GM21786 (cell line): ENCODE measurements around the gene ZKSCAN8.

Experiments used
- ATAC-seq: cut with Tn5 transposase; IDR thresholded peaks from one replicate; pipeline ENCODE4 v1.9.1; 2021; ENCODE audit not compliant: unreplicated experiment

The ZKSCAN8 gene

GRCh38 chr6:28139860-28140543, 1.7 kb upstream of the ZKSCAN8 start:
- ATAC-seq, result no peak

- no peak for ATAC-seq
Measured at GRCh38 chr6:28140616-28141015, 1.1 kb upstream of the ZKSCAN8 start.

DNA sequence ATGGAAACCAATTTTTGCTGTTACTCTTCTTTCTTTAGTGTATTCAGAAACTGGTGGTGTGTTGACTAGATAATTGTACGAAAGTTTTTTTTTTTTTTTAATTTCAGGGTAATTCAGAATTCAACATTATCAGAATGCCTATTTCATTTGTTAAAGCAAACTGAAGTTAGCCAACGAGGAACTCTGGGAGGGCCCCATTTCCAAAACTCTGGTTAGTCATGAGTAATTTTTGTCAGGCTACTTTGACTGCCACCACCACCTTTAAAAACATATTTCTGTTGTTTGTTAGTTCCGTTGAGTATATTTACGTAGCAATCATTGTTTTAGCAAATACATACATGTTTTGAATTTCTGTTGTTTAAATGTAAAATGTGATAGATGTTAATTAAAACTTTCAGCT, 763 bp downstream of the ZKSCAN8 start:
- no peak for ATAC-seq

DNA sequence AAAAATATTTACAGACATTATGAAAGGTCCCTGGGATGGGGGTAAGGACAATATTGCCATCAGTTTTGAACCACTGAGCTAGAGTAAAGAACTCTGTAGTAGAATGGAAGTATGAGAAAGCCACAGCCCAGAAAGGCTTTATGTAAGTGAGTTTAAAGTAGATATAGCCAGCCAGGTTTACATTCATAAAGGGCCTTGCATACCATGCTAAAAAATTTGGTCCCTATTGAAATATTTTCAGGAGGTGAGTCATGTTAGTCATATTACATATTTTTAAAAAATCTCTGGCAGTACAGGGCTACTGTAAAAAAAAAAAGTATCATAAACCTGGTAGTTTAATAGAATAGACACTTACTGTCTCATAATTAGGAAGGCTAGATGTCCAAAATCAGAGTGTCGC, 3.5 kb downstream of the ZKSCAN8 start:
- ATAC-seq, result no peak

DNA sequence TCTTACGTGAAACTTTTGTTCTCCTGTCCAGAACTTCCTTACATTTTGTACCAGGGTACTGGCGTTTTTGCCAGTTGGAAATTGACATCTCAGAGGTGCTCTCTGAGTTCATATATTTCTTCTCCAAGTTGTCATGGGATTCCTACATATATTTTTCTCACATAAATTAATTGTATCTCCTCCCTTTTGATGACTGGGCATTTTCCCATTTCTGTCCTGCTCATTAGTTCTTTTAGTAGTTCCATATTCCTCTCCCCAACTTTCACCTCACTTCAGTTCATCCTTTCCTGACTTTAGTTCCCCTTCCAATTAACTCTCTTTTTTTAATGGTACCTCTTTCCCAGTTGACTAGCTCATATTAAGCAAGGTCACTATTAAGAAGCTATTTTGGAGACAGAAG, 10.8 kb downstream of the ZKSCAN8 start:
- no peak for ATAC-seq

DNA sequence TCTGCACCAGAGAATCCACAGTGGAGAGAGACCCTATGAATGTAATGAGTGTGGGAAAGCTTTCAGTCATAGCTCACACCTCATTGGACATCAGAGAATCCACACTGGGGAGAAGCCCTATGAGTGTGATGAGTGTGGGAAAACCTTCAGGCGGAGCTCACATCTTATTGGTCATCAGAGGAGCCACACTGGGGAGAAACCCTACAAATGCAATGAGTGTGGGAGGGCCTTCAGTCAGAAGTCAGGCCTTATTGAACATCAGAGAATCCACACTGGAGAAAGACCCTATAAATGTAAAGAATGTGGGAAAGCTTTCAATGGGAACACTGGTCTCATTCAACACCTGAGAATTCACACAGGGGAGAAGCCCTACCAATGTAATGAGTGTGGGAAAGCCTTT, 11.9 kb downstream of the ZKSCAN8 start:
- ATAC-seq, result no peak

- no peak for ATAC-seq
Measured at GRCh38 chr6:28154357-28154756, 12.7 kb downstream of the ZKSCAN8 start.

DNA sequence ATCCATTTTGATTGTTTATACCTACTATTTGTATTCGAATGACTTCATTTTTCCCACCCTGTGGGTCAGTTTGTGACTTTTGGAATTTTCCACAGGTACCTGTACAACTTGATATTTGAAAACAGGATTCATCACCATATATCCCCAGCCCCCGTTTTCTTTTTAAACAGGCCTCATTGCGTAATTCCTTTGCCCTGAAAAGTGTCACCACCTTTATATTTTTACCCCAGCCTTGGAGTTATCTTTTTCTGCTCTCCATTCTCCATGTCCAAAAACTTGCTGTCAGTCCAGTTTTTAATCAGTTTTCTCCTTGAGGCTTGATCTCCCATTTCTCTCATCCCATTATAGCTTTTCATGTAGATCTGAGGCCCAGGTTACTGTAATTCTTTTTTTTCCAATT, 16.6 kb downstream of the ZKSCAN8 start:
- ATAC-seq, result no peak

DNA sequence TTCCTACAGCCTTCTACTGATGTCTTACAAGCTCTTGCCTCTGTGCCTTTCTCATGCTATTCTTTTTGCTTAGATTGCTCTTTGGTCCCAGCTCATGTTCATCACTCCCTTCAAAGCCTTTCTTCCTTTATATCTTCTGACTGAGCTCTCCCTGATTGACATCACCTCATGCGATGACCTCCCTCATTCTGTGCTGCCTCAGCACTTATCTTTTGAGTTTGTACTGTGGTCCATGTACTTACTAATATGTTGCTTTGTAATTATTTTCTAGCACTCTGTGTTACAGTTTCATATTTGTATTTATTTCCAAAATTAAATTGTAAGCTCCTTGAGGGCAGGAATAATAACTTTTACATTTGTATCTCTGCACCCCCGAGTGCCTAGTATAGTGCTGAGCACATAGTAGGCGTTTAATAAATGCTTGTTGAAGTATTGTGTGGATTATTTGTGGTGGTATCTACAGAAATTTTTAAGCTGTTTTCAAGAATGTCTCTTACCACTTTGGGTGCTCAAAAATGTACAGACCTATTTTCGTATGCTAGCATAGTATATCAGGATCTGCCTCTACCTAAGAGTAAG, 17.4 kb downstream of the ZKSCAN8 start:
- no peak for ATAC-seq

- no peak for ATAC-seq
Measured at GRCh38 chr6:28160233-28160632, 18.6 kb downstream of the ZKSCAN8 start.

- ATAC-seq, result peak; percentile 93
Measured at GRCh38 chr6:28161410-28162079, 19.9 kb downstream of the ZKSCAN8 start.

GRCh38 chr6:28165563-28165962, 23.9 kb downstream of the ZKSCAN8 start:
- no peak for ATAC-seq

GRCh38 chr6:28167068-28167467, 25.4 kb downstream of the ZKSCAN8 start:
- ATAC-seq, result no peak

- no peak for ATAC-seq
Measured at GRCh38 chr6:28167926-28168325, 26.2 kb downstream of the ZKSCAN8 start.

DNA sequence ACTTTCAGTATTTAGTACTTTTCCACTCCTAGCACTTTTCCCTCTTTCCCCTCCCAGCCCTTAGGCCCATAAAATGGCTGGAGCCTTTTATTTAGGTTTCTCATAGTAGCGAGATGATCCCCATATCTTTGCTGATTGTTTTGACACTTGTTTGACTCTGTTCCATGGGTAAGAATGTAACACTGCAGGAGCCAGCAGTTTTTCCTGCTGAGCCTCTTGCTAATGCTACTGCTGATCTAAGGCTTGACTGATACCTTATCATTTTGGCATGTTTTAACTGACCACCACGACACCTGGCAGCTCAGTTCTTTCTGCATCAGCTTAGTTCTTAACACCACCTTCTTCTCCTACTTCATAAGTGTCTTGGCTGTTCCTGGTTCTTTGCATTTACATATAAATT, 29.6 kb downstream of the ZKSCAN8 start:
- ATAC-seq, result no peak

DNA sequence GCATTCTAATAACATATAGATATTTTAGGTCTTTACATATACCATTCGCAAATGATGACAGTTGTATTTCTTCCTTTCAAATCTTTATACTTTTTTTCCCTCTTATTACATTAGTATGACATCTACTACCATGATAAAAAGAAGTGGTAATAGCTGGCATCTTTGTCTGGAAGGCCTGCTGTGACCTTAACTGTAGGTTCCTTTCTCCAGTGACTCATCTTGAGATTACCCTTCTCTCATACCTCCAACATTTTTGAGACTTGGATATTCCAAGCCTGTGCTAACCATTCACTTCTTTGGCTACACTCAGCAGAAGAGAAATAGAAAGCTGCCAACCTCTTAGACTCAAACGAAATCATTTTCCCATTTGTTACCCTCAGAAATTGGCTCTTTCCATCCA, 30.3 kb downstream of the ZKSCAN8 start:
- no peak for ATAC-seq

- no peak for ATAC-seq
Measured at GRCh38 chr6:28176373-28176772, 34.7 kb downstream of the ZKSCAN8 start.

DNA sequence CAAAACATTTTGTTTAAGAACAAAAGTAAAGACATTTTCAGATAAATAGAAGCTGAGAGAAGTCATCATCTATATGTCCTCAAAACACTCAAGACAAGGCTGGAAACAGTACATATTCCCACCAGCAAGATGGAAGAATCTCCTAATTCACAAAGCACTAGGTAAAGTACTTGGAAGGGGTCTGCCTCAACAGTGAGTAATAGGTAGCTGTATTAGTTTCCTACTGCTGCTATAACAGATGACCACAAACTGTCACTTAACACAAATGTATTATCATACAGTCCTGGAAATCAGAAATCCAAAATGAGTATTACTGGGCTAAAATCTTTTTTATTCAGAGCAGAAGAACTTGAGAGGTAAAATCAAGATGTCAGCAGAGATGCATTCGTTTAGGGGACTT, 40.6 kb downstream of the ZKSCAN8 start:
- no peak for ATAC-seq

DNA sequence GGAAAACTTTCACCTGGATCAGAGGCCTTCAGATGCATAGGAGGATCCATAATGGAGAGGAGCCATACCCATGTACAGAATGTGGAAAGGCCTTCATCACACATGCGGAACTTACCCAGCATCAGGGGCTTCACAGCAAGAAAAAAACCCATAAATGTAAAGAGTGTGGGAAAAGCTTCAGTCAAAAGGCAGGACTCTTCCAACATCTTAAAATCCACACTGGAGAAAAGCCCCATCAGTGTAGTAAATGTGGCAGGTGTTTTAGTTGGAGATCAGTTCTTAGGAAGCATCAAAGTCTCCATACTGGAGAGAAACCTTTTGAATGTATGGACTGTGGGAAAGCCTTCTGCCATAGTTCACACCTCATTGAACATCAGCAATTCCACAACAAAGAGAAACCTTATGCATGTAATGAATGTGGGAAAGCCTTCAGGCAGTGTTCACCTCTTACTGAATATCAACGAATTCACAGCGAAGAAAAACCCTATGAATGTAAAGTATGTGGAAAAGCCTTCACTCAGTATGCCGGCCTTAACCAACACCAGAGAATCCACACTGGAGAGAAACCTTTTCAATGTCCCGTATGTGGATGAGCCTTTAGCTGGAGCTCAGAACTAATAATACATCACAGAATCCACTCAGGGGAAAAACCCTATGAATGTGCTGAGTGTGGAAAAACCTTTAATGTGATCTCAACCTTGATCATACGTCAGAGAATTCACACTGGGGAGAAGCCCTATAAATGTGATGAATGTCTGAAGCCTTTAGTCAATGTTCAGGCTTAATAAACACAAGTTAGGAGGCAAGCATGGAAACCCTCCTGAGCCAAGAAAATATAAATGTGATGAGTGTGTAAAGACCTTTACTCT, 46.7 kb downstream of the ZKSCAN8 start:
- ATAC-seq, result no peak

DNA sequence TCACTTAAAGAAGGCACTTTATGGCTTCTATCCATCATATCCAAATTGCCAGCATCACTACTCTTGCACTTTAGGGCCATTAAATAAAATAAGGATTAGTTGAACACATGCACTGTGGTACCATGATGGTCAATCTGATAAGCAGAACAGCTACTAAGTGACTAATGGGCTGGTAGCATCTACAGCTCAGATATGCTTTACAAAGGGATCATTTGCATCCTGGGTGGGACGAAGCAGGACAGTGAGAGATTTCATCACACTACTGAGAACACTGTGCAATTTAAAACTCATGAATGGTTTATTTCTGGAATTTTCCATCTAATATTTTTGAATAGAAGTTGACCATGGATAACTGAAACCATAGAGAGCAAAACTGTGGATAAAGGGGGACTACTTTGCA, 58.3 kb downstream of the ZKSCAN8 start:
- no peak for ATAC-seq

DNA sequence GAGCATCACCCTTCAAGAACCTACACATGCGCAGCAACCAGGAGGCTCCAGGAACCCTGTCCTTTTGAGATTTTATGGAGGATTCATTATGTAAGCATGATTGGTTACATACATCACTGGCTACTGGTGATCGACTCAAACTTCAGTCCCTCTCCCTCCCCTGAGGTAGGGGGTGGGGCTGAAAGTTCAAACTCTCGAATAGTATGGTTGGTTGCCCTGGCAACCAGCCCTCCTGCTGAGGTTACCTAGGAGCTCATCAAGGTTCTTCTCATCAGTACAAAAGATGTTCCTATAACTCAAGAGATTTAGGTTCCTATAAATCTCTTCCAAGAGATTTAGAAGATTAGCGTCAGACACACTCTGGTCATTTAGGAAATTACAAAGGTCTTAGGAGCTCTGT, 61.5 kb downstream of the ZKSCAN8 start:
- no peak for ATAC-seq

- no peak for ATAC-seq
Measured at GRCh38 chr6:28205879-28206278, 64.2 kb downstream of the ZKSCAN8 start.
